A673 (cell line): ENCODE data around the gene KCNK1.

ENCODE experiments used
- EZH2 ChIP-seq: fragments of 200-600 bp; sonication (generic); IDR thresholded peaks from 2 replicates; pipeline ENCODE4 v1.6.1; 2017; ENCODE audit warnings: borderline replicate concordance, low read depth, mild to moderate bottlenecking, mixed read lengths, antibody characterized with exemption, low read length; ENCODE audit not compliant: poor library complexity, severe bottlenecking
- TF ChIP-seq, protein P1 (sequence below): fragments of 300-800, 200-600 bp; sonication (generic); conservative IDR thresholded peaks from 2 replicates; pipeline ENCODE4 v1.5.1; 2017; ENCODE audit warnings: low read depth, mild to moderate bottlenecking, antibody characterized with exemption, low read length, moderate library complexity, mixed read lengths

DNA sequence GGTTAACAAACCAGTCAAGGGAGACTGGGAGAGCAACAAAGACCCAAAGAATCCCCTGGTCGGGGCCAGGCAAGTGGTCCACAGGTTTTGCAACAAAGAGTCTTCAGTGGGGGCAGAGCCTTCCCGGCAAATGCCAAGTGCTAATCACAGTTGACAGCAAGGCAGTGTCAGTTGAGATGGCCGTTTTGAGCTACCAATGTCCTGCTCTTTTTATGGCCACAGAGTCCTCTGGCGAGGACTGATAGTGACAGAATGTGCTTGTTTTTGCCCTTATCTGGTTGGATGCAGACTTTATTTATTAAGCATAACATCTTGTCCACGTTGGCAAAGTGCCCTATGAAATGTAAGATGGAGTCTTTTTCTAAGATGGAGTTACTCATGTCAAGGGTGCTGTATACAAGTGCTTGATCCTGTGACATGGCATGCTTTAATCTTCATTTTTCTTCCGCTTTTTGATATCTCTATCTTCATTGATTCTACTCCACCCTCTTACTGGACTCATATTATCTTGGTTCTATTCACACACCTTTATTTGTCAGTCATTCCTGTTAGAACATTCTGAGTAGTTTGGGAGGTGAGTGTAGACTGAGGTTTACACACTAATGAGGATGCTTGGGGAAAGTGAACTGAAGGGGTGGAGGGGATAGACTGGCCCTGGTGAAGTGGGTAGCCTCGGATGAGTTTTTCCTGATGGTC lies 51.8 kb downstream of the KCNK1 start:
- no peak for TF ChIP-seq EZH2
- TF ChIP-seq, protein P1, sequence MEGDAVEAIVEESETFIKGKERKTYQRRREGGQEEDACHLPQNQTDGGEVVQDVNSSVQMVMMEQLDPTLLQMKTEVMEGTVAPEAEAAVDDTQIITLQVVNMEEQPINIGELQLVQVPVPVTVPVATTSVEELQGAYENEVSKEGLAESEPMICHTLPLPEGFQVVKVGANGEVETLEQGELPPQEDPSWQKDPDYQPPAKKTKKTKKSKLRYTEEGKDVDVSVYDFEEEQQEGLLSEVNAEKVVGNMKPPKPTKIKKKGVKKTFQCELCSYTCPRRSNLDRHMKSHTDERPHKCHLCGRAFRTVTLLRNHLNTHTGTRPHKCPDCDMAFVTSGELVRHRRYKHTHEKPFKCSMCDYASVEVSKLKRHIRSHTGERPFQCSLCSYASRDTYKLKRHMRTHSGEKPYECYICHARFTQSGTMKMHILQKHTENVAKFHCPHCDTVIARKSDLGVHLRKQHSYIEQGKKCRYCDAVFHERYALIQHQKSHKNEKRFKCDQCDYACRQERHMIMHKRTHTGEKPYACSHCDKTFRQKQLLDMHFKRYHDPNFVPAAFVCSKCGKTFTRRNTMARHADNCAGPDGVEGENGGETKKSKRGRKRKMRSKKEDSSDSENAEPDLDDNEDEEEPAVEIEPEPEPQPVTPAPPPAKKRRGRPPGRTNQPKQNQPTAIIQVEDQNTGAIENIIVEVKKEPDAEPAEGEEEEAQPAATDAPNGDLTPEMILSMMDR = no peak
